Lower leg skin (tissue), 3 donors: Measurements from ENCODE around the gene TMSB10.

Experiments used
- CTCF ChIP-seq, 3 donors: fragments of 450-650 bp; IDR thresholded peaks; one replicate each; pipeline ENCODE4 v1.5.1; 2016; ENCODE audit warnings: antibody characterized with exemption in 3 of 3, mild to moderate bottlenecking in 3 of 3, moderate library complexity in 2 of 3
- POLR2A ChIP-seq, 2 donors: fragments of 450-650 bp; IDR thresholded peaks; one replicate each; pipeline ENCODE4 v1.6.1; 2016 to 2017; ENCODE audit warnings: antibody characterized with exemption in 2 of 2, mild to moderate bottlenecking in 1 of 2, moderate library complexity in 1 of 2

GRCh38 chr2:84897773-84898172 is 7.7 kb upstream of the TMSB10 start:
- TF ChIP-seq CTCF (IDR thresholded peaks at IDR 0.05) (no peak), POLR2A (IDR thresholded peaks at IDR 0.05) (no peak)
